ENCODE data around the gene KRTAP13-3. TPM values are rescaled to one million over a fixed set of nuclear protein-coding genes. Genes with fewer than 3 reads are reported as not detected.

Gene KRTAP13-3
- total RNA-seq, 1 experiment from 2014 or later = not detected

DNA sequence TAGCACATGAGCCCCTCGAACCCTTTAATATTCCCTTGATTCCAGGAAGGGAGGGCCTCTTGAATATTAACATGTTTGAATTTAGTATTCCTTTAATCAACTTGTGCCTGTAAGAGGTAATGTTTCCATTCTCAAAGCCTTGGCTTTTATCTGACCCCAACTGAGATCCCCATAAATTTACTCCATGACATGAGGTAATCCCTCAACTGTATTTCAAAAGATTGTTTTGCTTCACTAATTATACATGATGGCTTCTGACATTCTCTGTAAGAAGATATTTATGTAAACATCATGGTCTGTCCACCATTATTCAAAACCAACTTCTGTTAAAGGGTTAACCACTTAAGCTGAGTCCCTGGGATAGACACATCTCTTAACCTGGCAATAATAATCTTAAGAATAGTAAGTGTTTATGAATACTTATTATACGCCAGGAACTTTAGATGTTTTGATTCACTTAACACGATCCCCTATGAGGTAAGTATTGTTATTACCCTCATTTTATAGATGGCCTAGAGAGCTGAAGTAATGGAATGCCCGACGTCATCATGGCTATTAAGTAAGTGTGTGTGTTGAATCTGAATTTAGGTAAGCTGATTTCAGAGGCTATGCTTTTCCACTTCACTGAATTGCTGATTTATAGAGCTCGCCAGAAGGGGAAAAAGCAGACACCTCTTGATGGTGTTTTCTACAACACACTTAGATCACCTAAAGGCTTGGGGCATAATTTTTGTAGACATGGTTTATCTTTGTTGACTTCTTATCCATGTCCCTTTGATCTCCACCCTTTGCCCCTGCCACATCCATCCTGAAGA is 43.4 kb upstream of the KRTAP13-3 start:
- Histone ChIP-seq H3K79me1 (ENCODE audit: insufficient read depth, low read depth, low read length, poor library complexity, severe bottlenecking) (no peaks in the 10 kb centered on the region), H3K14ac (ENCODE audit: insufficient read depth, low read length) (no peak overlapping the region), H3K79me2 (ENCODE audit: insufficient read depth, low read length) (no peaks in the 10 kb centered on the region), H4K20me1 (ENCODE audit: control insufficient read depth, insufficient read depth, insufficient read length) (no peaks in the 10 kb centered on the region), H3K4me1 (ENCODE audit: insufficient read depth, low read length) (no peaks in the 10 kb centered on the region), H2BK5ac (ENCODE audit: insufficient read length, low read length) (no peak overlapping the region), H4K8ac (replicated peaks; ENCODE audit: insufficient read length, low read depth, low read length) (no peak overlapping the region), H3K4ac (ENCODE audit: low read depth, low read length) (no peak overlapping the region), H3K9me3 (ENCODE audit: control insufficient read depth, low read depth, low read length) (no peaks in the 10 kb centered on the region), H3K56ac (ENCODE audit: insufficient read length, low read depth, low read length) (no peak overlapping the region), H3T11ph (ENCODE audit: low read length) (no peak overlapping the region), H3K27me3 (ENCODE audit: insufficient read depth, low read length) (no peaks in the 10 kb centered on the region), H4K5ac (ENCODE audit: insufficient read length, low read depth, low read length) (no peak overlapping the region), H3K27ac (ENCODE audit: insufficient read length, low read depth, low read length) (no peak overlapping the region), H2AFZ (ENCODE audit: low read length) (no peak overlapping the region), H2AK5ac (ENCODE audit: insufficient read length, low read length) (no peak overlapping the region), H3K18ac (ENCODE audit: insufficient read length, low read depth, low read length) (no peak overlapping the region), H3K23ac (ENCODE audit: insufficient read length, low read depth, low read length) (no peak overlapping the region), H3K9ac (ENCODE audit: extremely low read depth, insufficient read length, low read length) (no peak overlapping the region), H3K23me2 (ENCODE audit: insufficient read length, low read depth, low read length, poor library complexity, severe bottlenecking) (no peaks in the 10 kb centered on the region), H2BK12ac (ENCODE audit: insufficient read length, low read depth, low read length) (no peak overlapping the region), H2BK120ac (ENCODE audit: low read depth, low read length, poor library complexity, severe bottlenecking) (no peak overlapping the region), H2BK15ac (ENCODE audit: low read depth, low read length) (no peak overlapping the region), H2BK20ac (ENCODE audit: low read depth, low read length, poor library complexity, severe bottlenecking) (no peak overlapping the region), H3K4me2 (ENCODE audit: insufficient read depth, insufficient read length, low read length) (no peak overlapping the region), H4K91ac (ENCODE audit: insufficient read length, low read depth, low read length) (no peak overlapping the region)
- TF ChIP-seq, protein P1, sequence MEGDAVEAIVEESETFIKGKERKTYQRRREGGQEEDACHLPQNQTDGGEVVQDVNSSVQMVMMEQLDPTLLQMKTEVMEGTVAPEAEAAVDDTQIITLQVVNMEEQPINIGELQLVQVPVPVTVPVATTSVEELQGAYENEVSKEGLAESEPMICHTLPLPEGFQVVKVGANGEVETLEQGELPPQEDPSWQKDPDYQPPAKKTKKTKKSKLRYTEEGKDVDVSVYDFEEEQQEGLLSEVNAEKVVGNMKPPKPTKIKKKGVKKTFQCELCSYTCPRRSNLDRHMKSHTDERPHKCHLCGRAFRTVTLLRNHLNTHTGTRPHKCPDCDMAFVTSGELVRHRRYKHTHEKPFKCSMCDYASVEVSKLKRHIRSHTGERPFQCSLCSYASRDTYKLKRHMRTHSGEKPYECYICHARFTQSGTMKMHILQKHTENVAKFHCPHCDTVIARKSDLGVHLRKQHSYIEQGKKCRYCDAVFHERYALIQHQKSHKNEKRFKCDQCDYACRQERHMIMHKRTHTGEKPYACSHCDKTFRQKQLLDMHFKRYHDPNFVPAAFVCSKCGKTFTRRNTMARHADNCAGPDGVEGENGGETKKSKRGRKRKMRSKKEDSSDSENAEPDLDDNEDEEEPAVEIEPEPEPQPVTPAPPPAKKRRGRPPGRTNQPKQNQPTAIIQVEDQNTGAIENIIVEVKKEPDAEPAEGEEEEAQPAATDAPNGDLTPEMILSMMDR (conservative IDR thresholded peaks at IDR 0.05) = no peak
- H3K9me3 Mint-ChIP-seq = no peaks in the 10 kb centered on the region
- no peaks in the 10 kb centered on the region for H3K36me3 Mint-ChIP-seq (ENCODE audit: insufficient read depth in 1 of 3, low read depth in 3 of 3)
- DNase-seq = no peak
- no peaks in the 10 kb centered on the region for H3K27me3 Mint-ChIP-seq (ENCODE audit: low read depth)
- no peaks in the 10 kb centered on the region for H3K4me1 Mint-ChIP-seq
- H3K4me3 Mint-ChIP-seq = no peak overlapping the region
- WGBS (ENCODE audit: extremely low coverage, insufficient read length, low lambda C conversion rate) = no CpG with 5 or more reads among the region's 6 CpGs
- H3K27ac Mint-ChIP-seq = no peak overlapping the region
